Upper lobe of right lung (tissue), 1 donor: ENCODE measurements around the gene STK32C. TPM values are rescaled to one million over a fixed set of nuclear protein-coding genes. Genes with fewer than 3 reads are reported as not detected.

Experiments used
- ATAC-seq: fragments of 200-7000 bp; cut with Tn5 transposase; one replicate; pipeline ENCODE4 v1.9.1; 2020; ENCODE audit warnings: mild to moderate bottlenecking, moderate library complexity
- DNase-seq: peaks from one replicate; pipeline ENCODE4 v3.0.0-alpha.2; 2020
- H3K27ac ChIP-seq: fragments of 200-600 bp; one replicate; pipeline ENCODE4 v1.8.0; 2022
- H3K27me3 ChIP-seq: fragments of 200-600 bp; one replicate; pipeline ENCODE4 v1.8.0; 2022; ENCODE audit warnings: mild to moderate bottlenecking
- H3K36me3 ChIP-seq: fragments of 200-600 bp; one replicate; pipeline ENCODE4 v1.8.0; 2022
- H3K4me1 ChIP-seq: fragments of 200-600 bp; one replicate; pipeline ENCODE4 v1.8.0; 2022
- H3K4me3 ChIP-seq: fragments of 200-600 bp; one replicate; pipeline ENCODE4 v1.8.0; 2022; ENCODE audit warnings: mild to moderate bottlenecking
- H3K9me3 ChIP-seq: fragments of 200-600 bp; one replicate; pipeline ENCODE4 v1.8.0; 2022
- CTCF ChIP-seq: fragments of 200-600 bp; IDR thresholded peaks from one replicate; pipeline ENCODE4 v1.8.0; 2022; ENCODE audit warnings: antibody characterized with exemption
- intact Hi-C: fragments of 100-400 bp; cut with DNase I; formaldehyde crosslinking; loops from one replicate; pipeline ENCODE4 v1.11.0; 2022
- total RNA-seq: library from RNA; stranded (reverse); fragmentation: NEBNext Ultra II Directional; extraction: Animal tissue kit (Norgen Biotek cat#: 25700); gene quantifications from one replicate; pipeline ENCODE4 v1.2.1, GENCODE V29; 2021
- donor health status: DM: no; HTN: yes; CAD: no; lungs with severe emphysema.

Gene STK32C
- total RNA-seq, 1 donor from 2014 or later: 13.2 TPM

- no peak for TF ChIP-seq CTCF
- no peak overlapping the region for H3K4me3 ChIP-seq
- H3K27me3 ChIP-seq: no peaks in the 10 kb centered on the region
- intact Hi-C loops: no loop called here
- DNase-seq (no peak), ATAC-seq (no peak)
- H3K4me1 ChIP-seq: no peaks in the 10 kb centered on the region
- no peaks in the 10 kb centered on the region for H3K9me3 ChIP-seq
- H3K27ac ChIP-seq: no peak overlapping the region
- no peaks in the 10 kb centered on the region for H3K36me3 ChIP-seq
Observed at GRCh38 chr10:132203256-132204077, 104.3 kb downstream of the STK32C start.

- no peaks in the 10 kb centered on the region for H3K36me3 ChIP-seq
- no peak overlapping the region for H3K27ac ChIP-seq
- TF ChIP-seq CTCF: no peak
- no peak for DNase-seq
- H3K4me3 ChIP-seq: no peak overlapping the region
- no peaks in the 10 kb centered on the region for H3K27me3 ChIP-seq
- H3K4me1 ChIP-seq: no peaks in the 10 kb centered on the region
- intact Hi-C loops: no loop called here
- ATAC-seq: no peak
- no peaks in the 10 kb centered on the region for H3K9me3 ChIP-seq
Observed at GRCh38 chr10:132202070-132202970, 105.4 kb downstream of the STK32C start.

GRCh38 chr10:132201111-132201969, 106.4 kb downstream of the STK32C start:
- H3K27ac ChIP-seq: no peak overlapping the region
- intact Hi-C loops: no loop called here
- H3K36me3 ChIP-seq: no peaks in the 10 kb centered on the region
- no peaks in the 10 kb centered on the region for H3K9me3 ChIP-seq
- no peak overlapping the region for H3K4me3 ChIP-seq
- H3K4me1 ChIP-seq: no peaks in the 10 kb centered on the region
- no peak for DNase-seq
- TF ChIP-seq CTCF: no peak
- no peak for ATAC-seq
- H3K27me3 ChIP-seq: no peaks in the 10 kb centered on the region

GRCh38 chr10:132200344-132201110, 107.2 kb downstream of the STK32C start:
- TF ChIP-seq CTCF: no peak
- no peaks in the 10 kb centered on the region for H3K9me3 ChIP-seq
- H3K4me1 ChIP-seq: no peaks in the 10 kb centered on the region
- ATAC-seq: no peak
- H3K36me3 ChIP-seq: no peaks in the 10 kb centered on the region
- no peaks in the 10 kb centered on the region for H3K27me3 ChIP-seq
- intact Hi-C loops: no loop called here
- no peak overlapping the region for H3K27ac ChIP-seq
- DNase-seq: no peak
- no peak overlapping the region for H3K4me3 ChIP-seq
